GM23248 (cell line): Measurements from ENCODE around the gene ZNRF2. TPM values are rescaled to one million over a fixed set of nuclear protein-coding genes. Genes with fewer than 3 reads are reported as not detected.

Experiments used
- DNase-seq: peaks from one replicate; pipeline ENCODE4 v3.0.0-alpha.2; 2015
- H2AFZ ChIP-seq: fragments of 200-600 bp; sonication (generic); 2 replicates; pipeline ENCODE4 v1.6.1; 2016; ENCODE audit warnings: antibody characterized with exemption
- H3F3A ChIP-seq: fragments of 200-600 bp; sonication (generic); 2 replicates; pipeline ENCODE4 v1.6.1; 2016; ENCODE audit warnings: mild to moderate bottlenecking, antibody characterized with exemption, mixed run types; ENCODE audit not compliant: insufficient read depth
- H3K27ac ChIP-seq: fragments of 200-600 bp; sonication (generic); 2 replicates; pipeline ENCODE4 v1.5.1; 2016; ENCODE audit warnings: mild to moderate bottlenecking
- H3K27me3 ChIP-seq: fragments of 200-600 bp; sonication (generic); replicated peaks from 2 replicates; pipeline ENCODE4 v1.6.1; 2016; ENCODE audit warnings: mild to moderate bottlenecking; ENCODE audit not compliant: insufficient read depth
- H3K36me3 ChIP-seq: fragments of 200-600 bp; sonication (generic); 2 replicates; pipeline ENCODE4 v1.6.1; 2016; ENCODE audit warnings: low read depth, mild to moderate bottlenecking
- H3K4me1 ChIP-seq: fragments of 200-600 bp; sonication (generic); 2 replicates; pipeline ENCODE4 v1.6.1; 2016; ENCODE audit warnings: mild to moderate bottlenecking; ENCODE audit not compliant: insufficient read depth
- H3K4me2 ChIP-seq: fragments of 200-600 bp; sonication (generic); one replicate; pipeline ENCODE4 v1.6.1; 2016; ENCODE audit warnings: mild to moderate bottlenecking; ENCODE audit not compliant: unreplicated experiment
- H3K4me3 ChIP-seq: fragments of 200-600 bp; sonication (generic); 2 replicates; pipeline ENCODE4 v1.5.1; 2016; ENCODE audit warnings: mild to moderate bottlenecking
- H3K79me2 ChIP-seq: fragments of 200-600 bp; sonication (generic); 2 replicates; pipeline ENCODE4 v1.6.1; 2016; ENCODE audit warnings: mild to moderate bottlenecking; ENCODE audit not compliant: insufficient read depth
- H3K9ac ChIP-seq: fragments of 200-600 bp; sonication (generic); 2 replicates; pipeline ENCODE4 v1.6.1; 2016; ENCODE audit warnings: mild to moderate bottlenecking
- H3K9me2 ChIP-seq: fragments of 200-600 bp; sonication (generic); 2 replicates; pipeline ENCODE4 v1.6.1; 2016; ENCODE audit warnings: mixed run types, mild to moderate bottlenecking, moderate library complexity; ENCODE audit not compliant: insufficient read depth
- H3K9me3 ChIP-seq: fragments of 200-600 bp; sonication (generic); one replicate; pipeline ENCODE4 v1.6.1; 2017; ENCODE audit warnings: low read depth
- H4K20me1 ChIP-seq: fragments of 200-600 bp; sonication (generic); 2 replicates; pipeline ENCODE4 v1.6.0; 2016; ENCODE audit not compliant: insufficient read depth
- EZH2 ChIP-seq: fragments of 200-600 bp; sonication (generic); IDR thresholded peaks from 2 replicates; pipeline ENCODE4 v1.6.1; 2018; ENCODE audit warnings: antibody characterized with exemption, mild to moderate bottlenecking; ENCODE audit not compliant: insufficient read depth, poor library complexity, severe bottlenecking
- EZH2phosphoT487 ChIP-seq: fragments of 200-600 bp; sonication (generic); IDR thresholded peaks from 2 replicates; pipeline ENCODE4 v1.6.1; 2018; ENCODE audit warnings: antibody characterized with exemption, moderate library complexity, mild to moderate bottlenecking, low read depth; ENCODE audit not compliant: insufficient read depth
- WGBS, 2 experiments: methylation state at CpG; one replicate each; pipeline ENCODE4 v1.1.6; 2015 to 2017; ENCODE audit warnings: low lambda C conversion rate in 2 of 2, low coverage in 1 of 2; ENCODE audit errors: missing lambda C conversion rate in 2 of 2; 5-methylcytosine and 5-hydroxymethylcytosine counted together
- in situ Hi-C: fragments of 300-500 bp; cut with MboI; formaldehyde crosslinking; loops from 2 replicates; pipeline ENCODE4 v1.15.0; 2020
- polyA plus RNA-seq: library from polyadenylated mRNA; unstranded; fragments of >200 nt; fragmentation: Nextera tagmentation; extraction: Ambion mirVana; gene quantifications from 2 replicates; pipeline ENCODE4 v1.2.1, GENCODE V29; 2016
- total RNA-seq: library from RNA; depleted of rRNA; stranded (reverse); fragments of >200 nt; shearing (Covaris generic); gene quantifications from 2 replicates; pipeline ENCODE4 v1.2.3, GENCODE V29; 2014

Gene ZNRF2
- total and polyA plus RNA-seq, 2 experiments from 2014 or later: 0.25 to 6.5 TPM

DNA sequence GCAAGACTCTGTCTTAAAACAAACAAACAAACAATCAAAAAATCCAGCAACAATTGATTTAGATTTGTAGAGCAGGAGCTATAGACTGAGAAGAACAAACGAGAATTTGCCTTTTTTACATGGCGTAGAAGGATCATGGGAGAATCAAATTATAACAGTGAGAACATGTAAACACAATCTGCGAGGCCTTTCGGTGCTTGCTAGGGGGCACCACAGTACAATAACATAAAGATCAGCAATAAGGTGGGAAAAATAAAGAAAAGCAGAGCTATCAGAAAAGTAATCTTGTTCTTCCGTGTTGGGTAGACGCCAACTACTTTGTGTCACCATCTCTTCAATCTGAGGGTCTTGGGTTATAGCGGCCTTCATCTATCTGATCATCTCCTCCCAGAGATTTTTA lies 112.0 kb downstream of the ZNRF2 start:
- in situ Hi-C loops: no loop called here
- no peak overlapping the region for H3K4me3 ChIP-seq
- H2AFZ ChIP-seq: no peak overlapping the region
- TF ChIP-seq EZH2phosphoT487 (no peak), EZH2 (no peak)
- H3K36me3 ChIP-seq: no peaks in the 10 kb centered on the region
- no peaks in the 10 kb centered on the region for H3K9me2 ChIP-seq
- no peaks in the 10 kb centered on the region for H3K79me2 ChIP-seq
- H3K27me3 ChIP-seq: no peaks in the 10 kb centered on the region
- no peak overlapping the region for H3K9ac ChIP-seq
- peaks cover 3% of the 10 kb centered on the region; the same call in 1 of the 2 replicates for H3F3A ChIP-seq
- no peaks in the 10 kb centered on the region for H4K20me1 ChIP-seq
- H3K4me2 ChIP-seq: no peak overlapping the region
- peak; percentile 12 for DNase-seq
- H3K27ac ChIP-seq: no peak overlapping the region
- no peaks in the 10 kb centered on the region for H3K4me1 ChIP-seq
- H3K9me3 ChIP-seq: no peaks in the 10 kb centered on the region
- 59 to 62% methylated on average over 7 of the region's 7 CpGs for WGBS, 2 experiments

DNA sequence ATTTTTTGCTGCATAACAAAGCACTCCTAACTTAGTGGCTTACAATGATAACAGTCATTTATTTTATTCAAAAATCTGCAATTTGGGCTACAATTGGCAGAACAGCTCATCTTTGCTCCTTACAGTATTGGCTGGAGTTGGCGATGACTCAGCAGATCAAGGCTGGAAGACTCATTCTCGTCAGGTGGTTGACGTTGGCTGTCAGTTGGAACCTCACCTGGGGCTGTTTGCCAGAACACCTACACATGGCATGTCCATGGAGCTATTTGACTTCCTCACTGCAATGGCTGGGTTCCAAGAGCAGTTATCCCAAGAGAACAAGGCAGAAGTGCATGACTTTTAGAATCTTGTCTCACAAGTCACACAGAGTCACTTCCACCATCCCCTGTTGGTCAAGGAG lies 119.1 kb downstream of the ZNRF2 start:
- TF ChIP-seq EZH2 (no peak), EZH2phosphoT487 (no peak)
- no peak overlapping the region for H2AFZ ChIP-seq
- no peaks in the 10 kb centered on the region for H4K20me1 ChIP-seq
- H3F3A ChIP-seq: no peaks in the 10 kb centered on the region
- no peaks in the 10 kb centered on the region for H3K9me2 ChIP-seq
- 74 to 76% methylated on average over 3 of the region's 3 CpGs for WGBS, 2 experiments
- no peak overlapping the region for H3K4me3 ChIP-seq
- no peak overlapping the region for H3K4me2 ChIP-seq
- no peaks in the 10 kb centered on the region for H3K9me3 ChIP-seq
- no peaks in the 10 kb centered on the region for H3K4me1 ChIP-seq
- no peak overlapping the region for H3K27ac ChIP-seq
- in situ Hi-C loops: loop anchor here (25.0 kb wide), 1 partner anchor 241 kb away; no protein-coding TSS in a partner anchor
- H3K9ac ChIP-seq: no peak overlapping the region
- H3K36me3 ChIP-seq: no peaks in the 10 kb centered on the region
- no peaks in the 10 kb centered on the region for H3K27me3 ChIP-seq
- DNase-seq: no peak
- H3K79me2 ChIP-seq: no peaks in the 10 kb centered on the region

GRCh38 chr7:30405179-30405578 lies 120.8 kb downstream of the ZNRF2 start:
- DNase-seq: no peak
- Histone ChIP-seq H3K27ac (no peak overlapping the region), H3K4me3 (no peak overlapping the region), H3K4me2 (no peak overlapping the region), H3K9me2 (no peaks in the 10 kb centered on the region), H3K36me3 (no peaks in the 10 kb centered on the region), H3K9me3 (no peaks in the 10 kb centered on the region), H3K79me2 (no peaks in the 10 kb centered on the region), H3K4me1 (no peaks in the 10 kb centered on the region), H3K9ac (no peak overlapping the region), H4K20me1 (no peaks in the 10 kb centered on the region), H3F3A (no peaks in the 10 kb centered on the region), H2AFZ (no peak overlapping the region), H3K27me3 (no peaks in the 10 kb centered on the region)
- in situ Hi-C loops: loop anchor here (25.0 kb wide), 1 partner anchor 243 kb away; no protein-coding TSS in a partner anchor
- 94 to 100% methylated on average over 2 of the region's 2 CpGs for WGBS, 2 experiments
- TF ChIP-seq EZH2: no peak
- no peak for TF ChIP-seq EZH2phosphoT487

GRCh38 chr7:30406664-30407425 lies 122.4 kb downstream of the ZNRF2 start:
- Histone ChIP-seq H3K9me3 (no peaks in the 10 kb centered on the region), H3F3A (no peaks in the 10 kb centered on the region), H3K4me2 (no peak overlapping the region), H3K36me3 (no peaks in the 10 kb centered on the region), H4K20me1 (no peaks in the 10 kb centered on the region), H3K4me1 (no peaks in the 10 kb centered on the region), H3K4me3 (no peak overlapping the region), H3K9ac (no peak overlapping the region), H3K79me2 (no peaks in the 10 kb centered on the region), H2AFZ (no peak overlapping the region), H3K9me2 (no peaks in the 10 kb centered on the region), H3K27ac (no peak overlapping the region), H3K27me3 (no peaks in the 10 kb centered on the region)
- TF ChIP-seq EZH2 (no peak), EZH2phosphoT487 (no peak)
- in situ Hi-C loops: loop anchor here (25.0 kb wide), 1 partner anchor 245 kb away; no protein-coding TSS in a partner anchor
- DNase-seq: peak; percentile 2
- WGBS, 2 experiments: 92 to 95% methylated on average over 13 of the region's 13 CpGs
